HG03342 (cell line): ENCODE data around the gene ZC3H4.

ENCODE experiments used
- ATAC-seq: cut with Tn5 transposase; IDR thresholded peaks from one replicate; pipeline ENCODE4 v1.9.1; 2021; ENCODE audit warnings: mild to moderate bottlenecking, moderate library complexity; ENCODE audit not compliant: unreplicated experiment

Gene ZC3H4

GRCh38 chr19:47134545-47134944, 21.0 kb upstream of the ZC3H4 start:
- ATAC-seq = no peak

GRCh38 chr19:47133021-47133471, 19.5 kb upstream of the ZC3H4 start:
- no peak for ATAC-seq

- no peak for ATAC-seq
Observed at GRCh38 chr19:47132194-47132852, 18.7 kb upstream of the ZC3H4 start.

- ATAC-seq = peak; percentile 83
Observed at GRCh38 chr19:47130589-47131227, 17.1 kb upstream of the ZC3H4 start, which contains the start of gene SAE1. SAE1 (plus strand) TSS chr19:47130835; CDS start chr19:47130931, 96 bp downstream.

GRCh38 chr19:47130120-47130588, 16.6 kb upstream of the ZC3H4 start:
- ATAC-seq = no peak

GRCh38 chr19:47129579-47129978, 16.0 kb upstream of the ZC3H4 start:
- no peak for ATAC-seq

- ATAC-seq = no peak
Observed at GRCh38 chr19:47125669-47125938, 12.0 kb upstream of the ZC3H4 start.

- no peak for ATAC-seq
Observed at GRCh38 chr19:47124937-47125668, 11.5 kb upstream of the ZC3H4 start.

- ATAC-seq = no peak
Observed at GRCh38 chr19:47123406-47123805, 9.8 kb upstream of the ZC3H4 start.

GRCh38 chr19:47122359-47123335, 9.1 kb upstream of the ZC3H4 start:
- ATAC-seq = no peak

GRCh38 chr19:47120470-47121067, 7.0 kb upstream of the ZC3H4 start:
- no peak for ATAC-seq

GRCh38 chr19:47113850-47114651, 475 bp upstream of the ZC3H4 start:
- ATAC-seq = no peak

GRCh38 chr19:47112166-47112996, 1.2 kb downstream of the ZC3H4 start:
- ATAC-seq = peak; percentile 9

GRCh38 chr19:47111682-47112165, 1.9 kb downstream of the ZC3H4 start:
- ATAC-seq = no peak

GRCh38 chr19:47111006-47111621, 2.5 kb downstream of the ZC3H4 start:
- no peak for ATAC-seq

GRCh38 chr19:47110521-47111005, 3.0 kb downstream of the ZC3H4 start:
- no peak for ATAC-seq

GRCh38 chr19:47109541-47110375, 3.8 kb downstream of the ZC3H4 start:
- no peak for ATAC-seq
